B cell (primary cell): ENCODE data around the gene SLC2A11. TPM values are rescaled to one million over a fixed set of nuclear protein-coding genes. Genes with fewer than 3 reads are reported as not detected.

Experiments
- ATAC-seq: fragments of 200-7000 bp; cut with Tn5 transposase; one replicate; pipeline ENCODE4 v1.10.0; 2021; ENCODE audit warnings: low read depth, mild to moderate bottlenecking, moderate number of reproducible peaks, moderate library complexity
- CTCF ChIA-PET: fragments of 350-600 bp; sonication (Branson Sonifier 250); formaldehyde crosslinking; loops from one replicate; lab custom pipeline; 2021; ENCODE audit warnings: antibody characterized with exemption, inconsistent platforms; lab: Charles Lee
- POLR2A ChIA-PET: fragments of 350-600 bp; sonication (Branson Sonifier 250); formaldehyde crosslinking; loops from one replicate; lab custom pipeline; 2021; ENCODE audit warnings: antibody characterized with exemption; lab: Charles Lee
- DNase-seq: peaks from one replicate; pipeline ENCODE4 v3.0.0; 2013
- H2AFZ ChIP-seq: 2 replicates; pipeline ENCODE4 v1.6.1; 2012; ENCODE audit warnings: mild to moderate bottlenecking, low read depth, low read length; ENCODE audit not compliant: insufficient read depth, poor library complexity, severe bottlenecking
- H3K27ac ChIP-seq, 2 donors: 1 replicate in 1 of 2; 2 replicates in 1 of 2; pipeline ENCODE4 v1.5.1; 2012 to 2013; ENCODE audit warnings: low read length in 2 of 2, mild to moderate bottlenecking in 2 of 2, moderate library complexity in 1 of 2
- H3K27me3 ChIP-seq, 4 experiments: fragments of 200-600 bp in 1 of 4; sonication (generic) in 1 of 4; replicated peaks in 1 of 4; 1 replicate in 2 of 4; 2 replicates in 2 of 4; pipeline versions ENCODE4 v1.6.1 to v1.7.0; 2013 to 2016; ENCODE audit warnings: low read length in 3 of 4, mild to moderate bottlenecking in 2 of 4, mixed read lengths in 1 of 4, moderate library complexity in 1 of 4; ENCODE audit not compliant: insufficient read depth in 4 of 4, control insufficient read depth in 3 of 4; ENCODE audit errors: control extremely low read depth in 1 of 4
- H3K36me3 ChIP-seq, 2 experiments: replicated peaks in 1 of 2; 1 replicate in 1 of 2; 2 replicates in 1 of 2; pipeline versions ENCODE4 v1.6.1 to v1.7.1; 2013; ENCODE audit warnings: low read length in 1 of 2; ENCODE audit not compliant: insufficient read depth in 2 of 2, control insufficient read depth in 1 of 2; ENCODE audit errors: control extremely low read depth in 1 of 2, extremely low read depth in 1 of 2
- H3K4me1 ChIP-seq, 2 donors: fragments of 200-600 bp in 1 of 2; sonication (generic) in 1 of 2; 1 replicate in 1 of 2; 2 replicates in 1 of 2; pipeline versions ENCODE4 v1.5.1 to v1.6.1; 2013 to 2017; ENCODE audit warnings: low read length in 2 of 2; ENCODE audit not compliant: control insufficient read depth in 2 of 2, insufficient read depth in 2 of 2
- H3K4me2 ChIP-seq: replicated peaks from 2 replicates; pipeline ENCODE3; 2012; ENCODE audit warnings: mild to moderate bottlenecking, low read depth, low read length; ENCODE audit not compliant: poor library complexity, severe bottlenecking
- H3K4me3 ChIP-seq, 5 experiments: fragments of 200-600 bp in 1 of 5; sonication (generic) in 1 of 5; 1 replicate in 3 of 5; 2 replicates in 2 of 5; pipeline versions ENCODE4 v1.5.1 to v1.7.0; 2011 to 2016; ENCODE audit warnings: low read length in 4 of 5, mild to moderate bottlenecking in 4 of 5, low read depth in 2 of 5, control low read depth in 1 of 5, moderate library complexity in 1 of 5; ENCODE audit not compliant: insufficient read depth in 1 of 5; ENCODE audit errors: control extremely low read depth in 1 of 5, extremely low read depth in 1 of 5
- H3K79me2 ChIP-seq: fragments of 200-600 bp; sonication (generic); one replicate; pipeline ENCODE4 v1.6.0; 2016; ENCODE audit warnings: low read length; ENCODE audit not compliant: control insufficient read depth, insufficient read depth
- H3K9ac ChIP-seq: fragments of 200-600 bp; sonication (generic); 2 replicates; pipeline ENCODE4 v1.6.1; 2017; ENCODE audit warnings: mild to moderate bottlenecking, low read length, moderate library complexity
- H3K9me3 ChIP-seq, 3 donors: one replicate each; pipeline versions ENCODE4 v1.6.1 to v1.7.1; 2013; ENCODE audit warnings: low read length in 2 of 3; ENCODE audit not compliant: control insufficient read depth in 2 of 3, insufficient read depth in 1 of 3; ENCODE audit errors: control extremely low read depth in 1 of 3
- H4K20me1 ChIP-seq: 2 replicates; pipeline ENCODE4 v1.6.0; 2012; ENCODE audit warnings: mild to moderate bottlenecking, low read length; ENCODE audit not compliant: insufficient read depth, control insufficient read depth, poor library complexity, severe bottlenecking
- H3K27ac Mint-ChIP-seq: one replicate; pipeline ENCODE4 v1.8.0; 2021; ENCODE audit warnings: mixed read lengths
- H3K27me3 Mint-ChIP-seq: one replicate; pipeline ENCODE4 v1.8.0; 2021; ENCODE audit warnings: mixed read lengths
- H3K4me1 Mint-ChIP-seq: one replicate; pipeline ENCODE4 v1.8.0; 2021; ENCODE audit warnings: mixed read lengths
- H3K4me3 Mint-ChIP-seq: one replicate; pipeline ENCODE4 v1.8.0; 2021; ENCODE audit warnings: mixed read lengths
- H3K9me3 Mint-ChIP-seq: one replicate; pipeline ENCODE4 v1.8.0; 2022; ENCODE audit warnings: mixed read lengths; ENCODE audit not compliant: insufficient read depth
- CTCF ChIP-seq: fragments of 200-600 bp; IDR thresholded peaks from one replicate; pipeline ENCODE4 v1.8.0; 2022; ENCODE audit warnings: antibody characterized with exemption, mild to moderate bottlenecking
- EZH2 ChIP-seq: IDR thresholded peaks from 2 replicates; pipeline ENCODE4 v1.6.1; 2012; ENCODE audit warnings: borderline replicate concordance, low read depth, mild to moderate bottlenecking, moderate library complexity, low read length; ENCODE audit not compliant: insufficient read depth, poor library complexity, severe bottlenecking
- WGBS: methylation state at CpG from one replicate; pipeline ENCODE4 v1.1.5; 2013; ENCODE audit warnings: missing lambda C conversion rate; ENCODE audit not compliant: insufficient coverage; 5-methylcytosine and 5-hydroxymethylcytosine counted together
- intact Hi-C: fragments of 100-400 bp; cut with micrococcal nuclease; formaldehyde crosslinking; loops from one replicate; pipeline ENCODE4 v1.10.0; 2022
- polyA plus RNA-seq: library from polyadenylated mRNA; depleted of rRNA; stranded (reverse); fragments of >200 nt; gene quantifications from 2 replicates; pipeline ENCODE4 v1.2.3, GENCODE V29; 2012
- total RNA-seq, 2 donors: library from RNA; stranded (reverse); fragments of 120-200 nt in 1 of 2; gene quantifications; 1 replicate in 1 of 2; 2 replicates in 1 of 2; pipeline versions ENCODE4 v1.2.3 to v1.2.4, GENCODE V29; 2013 to 2022

The SLC2A11 gene
- total and polyA plus RNA-seq, 2 donors (not counting 1 experiment from before 2014, with no cell fraction given): 38.6 to 54.3 TPM

DNA sequence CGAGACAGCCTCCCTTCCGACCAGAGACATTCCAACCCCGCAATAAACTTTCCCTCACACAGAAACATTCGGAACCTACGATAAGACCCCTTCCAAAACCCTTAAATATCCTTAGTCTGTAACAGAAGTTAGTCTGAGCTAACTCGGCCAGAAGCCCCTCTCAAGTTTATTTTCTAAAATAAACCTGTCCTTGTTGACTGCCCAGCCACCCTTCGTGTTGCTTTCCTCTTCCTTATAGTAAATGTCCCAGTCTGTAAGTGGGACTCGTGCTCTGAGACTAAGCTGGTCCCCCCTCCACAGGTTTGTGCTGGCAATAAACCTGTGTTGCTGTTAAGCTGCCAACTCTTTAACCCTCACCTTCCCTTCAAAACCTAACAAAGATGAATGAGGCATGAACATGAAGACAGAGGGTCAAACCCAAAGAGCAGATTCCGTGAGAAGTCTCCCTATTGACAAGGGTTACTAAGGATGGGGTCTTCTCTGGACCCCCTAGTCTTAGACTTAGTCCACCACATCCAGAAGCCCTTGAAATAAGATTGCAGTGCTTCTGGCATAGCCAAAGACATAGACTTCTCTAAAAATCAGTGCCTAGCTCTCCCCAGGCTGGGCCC lies 54.7 kb downstream of the SLC2A11 start:
- intact Hi-C loops: loop anchor here (5.0 kb wide), 3 partner anchors 55 to 645 kb away; partner anchors contain the start of genes GUCD1, SLC2A11, SMARCB1 and SNRPD3
- CTCF ChIA-PET: interaction anchor here (1.3 to 3.4 kb wide), 2 partner anchors 9 to 18 kb away, joined by 4 to 25 read pairs; partner anchors contain the start of gene MIF
- H3K4me2 ChIP-seq: no peak overlapping the region

More for the DNA sequence above, 54.7 kb downstream of the SLC2A11 start:
- no peaks in the 10 kb centered on the region for H4K20me1 ChIP-seq
- peaks cover 21% of the 10 kb centered on the region for H3K79me2 ChIP-seq
- no peak overlapping the region for H2AFZ ChIP-seq
- POLR2A ChIA-PET: interaction anchor here (0.5 to 2.6 kb wide), 2 partner anchors 18 to 127 kb away, joined by 6 to 22 read pairs; partner anchors contain the start of gene MIF
- peaks cover 31% of the 10 kb centered on the region for H3K4me1 Mint-ChIP-seq
- H3K27me3 ChIP-seq: no peaks in the 10 kb centered on the region
- H3K4me1 ChIP-seq: peaks cover 21 to 24% of the 10 kb centered on the region in 2 donors
- H3K4me3 ChIP-seq: no peak overlapping the region
- no peaks in the 10 kb centered on the region for H3K9me3 ChIP-seq
- H3K27ac ChIP-seq: no peak overlapping the region
- peaks cover 0 to 2% of the 10 kb centered on the region in 2 experiments for H3K36me3 ChIP-seq
- ATAC-seq (no peak), DNase-seq (no peak)
- no peak for TF ChIP-seq EZH2
- no peak for TF ChIP-seq CTCF
- no peaks in the 10 kb centered on the region for H3K9me3 Mint-ChIP-seq
- H3K9ac ChIP-seq: no peak overlapping the region
- 99% methylated on average over 8 of the region's 9 CpGs for WGBS
- no peak overlapping the region for H3K4me3 Mint-ChIP-seq
- peak overlapping the region; percentile 8 for H3K27ac Mint-ChIP-seq
- no peaks in the 10 kb centered on the region for H3K27me3 Mint-ChIP-seq
